Endothelial cell of umbilical vein (primary cell): ENCODE measurements around the gene RNF133. TPM values are rescaled to one million over a fixed set of nuclear protein-coding genes. Genes with fewer than 3 reads are reported as not detected.
"Not testable (repeated sequence)": the region's sequence is repeated elsewhere in the genome, so short reads cannot be mapped to it uniquely, and the experiment has no call there.

Source experiments
- BruUV-seq: library from RNA; stranded (reverse); fragments of 400-500 nt; replicated peaks from 2 replicates; lab custom pipeline; 2021; lab: Mats Ljungman, UMichigan
- CTCF ChIA-PET: fragments of 300-600, 350-600 bp; sonication (Branson Sonifier 250); formaldehyde crosslinking; loops from one replicate; lab custom pipeline; 2021; ENCODE audit warnings: antibody characterized with exemption, inconsistent platforms; lab: Charles Lee
- POLR2A ChIA-PET: fragments of 300-600, 350-600 bp; sonication (Branson Sonifier 250); formaldehyde crosslinking; loops from one replicate; lab custom pipeline; 2021; ENCODE audit warnings: antibody characterized with exemption, inconsistent platforms; lab: Charles Lee
- DNase-seq: peaks from one replicate; pipeline ENCODE4 v3.0.0-alpha.2; 2011; ENCODE audit warnings: low read depth, low spot score
- FAIRE-seq: peaks from 2 replicates; lab custom pipeline; 2011; peaks lifted over from hg19 to GRCh38; lab: Jason Lieb, UNC
- H2AFZ ChIP-seq: 2 replicates; pipeline ENCODE4 v1.6.0; 2012; ENCODE audit warnings: low read depth, low read length, control low read depth, inconsistent platforms
- H3K27ac ChIP-seq: 2 replicates; pipeline ENCODE4 v1.5.1; 2011; ENCODE audit warnings: low read depth, mild to moderate bottlenecking, control low read depth, low read length, moderate library complexity; ENCODE audit not compliant: insufficient read depth
- H3K27me3 ChIP-seq, 2 experiments: 2 replicates each; pipeline versions ENCODE4 v1.6.0 to v1.6.1; 2011; ENCODE audit warnings: low read length in 2 of 2, mixed read lengths in 1 of 2; ENCODE audit not compliant: control insufficient read depth in 2 of 2, insufficient read depth in 2 of 2
- H3K36me3 ChIP-seq, 2 experiments: 2 replicates in 1 of 2; 3 replicates in 1 of 2; pipeline ENCODE4 v1.5.1; 2011; ENCODE audit warnings: low read length in 2 of 2, mild to moderate bottlenecking in 1 of 2, moderate library complexity in 1 of 2; ENCODE audit not compliant: control insufficient read depth in 2 of 2, insufficient read depth in 2 of 2; ENCODE audit errors: extremely low read depth in 1 of 2
- H3K4me1 ChIP-seq: 3 replicates; pipeline ENCODE4 v1.5.1; 2011; ENCODE audit warnings: mild to moderate bottlenecking, low read length; ENCODE audit not compliant: control insufficient read depth, insufficient read depth; ENCODE audit errors: extremely low read depth
- H3K4me2 ChIP-seq: 2 replicates; pipeline ENCODE4 v1.6.1; 2011; ENCODE audit warnings: low read length, control low read depth, mixed read lengths; ENCODE audit not compliant: insufficient read depth
- H3K4me3 ChIP-seq, 3 experiments: fragments of 200-600 bp in 1 of 3; sonication (generic), shearing (Covaris generic) in 1 of 3; replicated peaks in 1 of 3; 2 replicates each; pipeline ENCODE4 v1.5.1; 2011 to 2016; ENCODE audit warnings: control low read depth in 3 of 3, low read length in 3 of 3, mild to moderate bottlenecking in 2 of 3, inconsistent platforms in 1 of 3, low read depth in 1 of 3, moderate library complexity in 1 of 3; ENCODE audit not compliant: insufficient read depth in 1 of 3
- H3K79me2 ChIP-seq: 2 replicates; pipeline ENCODE4 v1.6.0; 2012; ENCODE audit warnings: low read length, inconsistent platforms; ENCODE audit not compliant: control insufficient read depth, insufficient read depth
- H3K9ac ChIP-seq: replicated peaks from 2 replicates; pipeline ENCODE3; 2011; ENCODE audit warnings: low read length, control low read depth; ENCODE audit not compliant: insufficient read depth; ENCODE audit errors: extremely low read depth
- H3K9me1 ChIP-seq: replicated peaks from 3 replicates; pipeline ENCODE4 v1.6.0; 2011; ENCODE audit warnings: mild to moderate bottlenecking, low read length; ENCODE audit not compliant: control insufficient read depth, insufficient read depth; ENCODE audit errors: extremely low read depth
- H3K9me3 ChIP-seq: replicated peaks from 2 replicates; pipeline ENCODE4 v1.5.1; 2012; ENCODE audit warnings: low read length, inconsistent platforms; ENCODE audit not compliant: control insufficient read depth, insufficient read depth
- H4K20me1 ChIP-seq: replicated peaks from 2 replicates; pipeline ENCODE3; 2011; ENCODE audit warnings: mild to moderate bottlenecking, low read length; ENCODE audit not compliant: control insufficient read depth, insufficient read depth; ENCODE audit errors: extremely low read depth
- CTCF ChIP-seq, 2 donors: IDR thresholded peaks; 1 replicate in 1 of 2; 2 replicates in 1 of 2; pipeline ENCODE4 v1.5.1; 2011; ENCODE audit warnings: low read length in 2 of 2, mild to moderate bottlenecking in 2 of 2, moderate library complexity in 2 of 2, control low read depth in 1 of 2, inconsistent platforms in 1 of 2, low read depth in 1 of 2; ENCODE audit not compliant: insufficient read depth in 1 of 2; ENCODE audit errors: extremely low read depth in 1 of 2
- EZH2 ChIP-seq: IDR thresholded peaks from 2 replicates; pipeline ENCODE4 v1.6.1; 2012; ENCODE audit warnings: borderline replicate concordance, low read depth, mild to moderate bottlenecking, moderate library complexity, low read length, inconsistent platforms; ENCODE audit not compliant: severe bottlenecking
- FOS ChIP-seq: IDR thresholded peaks from 2 replicates; pipeline ENCODE4 v1.6.1; 2011; ENCODE audit warnings: mild to moderate bottlenecking, low read length, moderate library complexity, borderline replicate concordance; ENCODE audit not compliant: insufficient read depth
- GATA2 ChIP-seq: IDR thresholded peaks from 2 replicates; pipeline ENCODE4 v1.7.0; 2011; ENCODE audit warnings: low read depth, mild to moderate bottlenecking, moderate library complexity, mixed read lengths, low read length; ENCODE audit not compliant: insufficient read length, insufficient read depth
- JUN ChIP-seq: IDR thresholded peaks from 2 replicates; pipeline ENCODE4 v1.6.1; 2011; ENCODE audit warnings: borderline replicate concordance, low read depth; ENCODE audit not compliant: insufficient read length, insufficient read depth
- MAX ChIP-seq: IDR thresholded peaks from 2 replicates; pipeline ENCODE4 v1.6.1; 2011; ENCODE audit not compliant: insufficient read depth, insufficient read length
- MYC ChIP-seq: IDR thresholded peaks from one replicate; pipeline ENCODE4 v1.6.1; 2011; ENCODE audit warnings: mild to moderate bottlenecking, low read depth, low read length
- POLR2A ChIP-seq: IDR thresholded peaks from 2 replicates; pipeline ENCODE4 v1.6.1; 2012; ENCODE audit warnings: low read depth, mild to moderate bottlenecking, control low read depth, low read length
- POLR2AphosphoS5 ChIP-seq: IDR thresholded peaks from 2 replicates; pipeline ENCODE4 v1.6.1; 2012; ENCODE audit warnings: low read depth, mild to moderate bottlenecking, control low read depth, low read length, moderate library complexity; ENCODE audit not compliant: insufficient read depth
- dilution Hi-C: fragments of 300-500 bp; cut with MboI; formaldehyde crosslinking; loops from one replicate; pipeline ENCODE4 v1.15.0; 2019; ENCODE audit warnings: low sequenced_read_pairs; ENCODE audit not compliant: extremely low pct_ligation_motif_present
- intact Hi-C: fragments of 100-400 bp; cut with micrococcal nuclease; formaldehyde crosslinking; loops from one replicate; pipeline ENCODE4 v1.10.0; 2022
- polyA plus RNA-seq, 4 experiments: library from polyadenylated mRNA; depleted of rRNA in 3 of 4; stranded (reverse) in 3 of 4; unstranded in 1 of 4; fragments of >200 nt; gene quantifications; 2 replicates each; pipeline versions ENCODE4 v1.2.1 to v1.2.3, GENCODE V29; 2011 to 2012; ENCODE audit warnings: missing spikeins in 1 of 4
- total RNA-seq: library from RNA; stranded (reverse); gene quantifications from 2 replicates; pipeline ENCODE4 v1.2.3, GENCODE V29; 2021

The RNF133 gene
- total and polyA plus RNA-seq, 2 donors (not counting 3 experiments of a cell fraction or from before 2014, with no cell fraction given) = 0.93 TPM; not detected in 1

GRCh38 chr7:122682815-122683550, 15.9 kb downstream of the RNF133 start:
- no peaks in the 10 kb centered on the region for H3K36me3 ChIP-seq
- ChIA-PET POLR2A (no interaction called here), CTCF (no interaction called here)
- H4K20me1 ChIP-seq = no peaks in the 10 kb centered on the region
- intact Hi-C loops = no loop called here
- H3K27ac ChIP-seq = no peak overlapping the region
- no peaks in the 10 kb centered on the region for H3K9me1 ChIP-seq
- no peak overlapping the region for H3K4me3 ChIP-seq
- no peak overlapping the region for H3K4me2 ChIP-seq
- no peaks in the 10 kb centered on the region for H3K4me1 ChIP-seq
- no TSS peak for BruUV-seq
- no peak overlapping the region for H2AFZ ChIP-seq
- FAIRE-seq = no peak
- no peak for TF ChIP-seq MYC
- no peak for TF ChIP-seq GATA2
- TF ChIP-seq MAX = no peak
- TF ChIP-seq CTCF (IDR thresholded peaks at IDR 0.05; ENCODE audit: extremely low read depth in 1 of 2, insufficient read depth in 1 of 2, low read depth in 1 of 2, low read length in 2 of 2) = no peak
- TF ChIP-seq POLR2AphosphoS5 = no peak
- no peak for TF ChIP-seq FOS
- no peak for TF ChIP-seq EZH2
- no peak for TF ChIP-seq JUN
- TF ChIP-seq POLR2A = no peak
- H3K79me2 ChIP-seq = no peaks in the 10 kb centered on the region
- no peak for DNase-seq
- dilution Hi-C loops = no loop called here
- H3K9me3 ChIP-seq = no peaks in the 10 kb centered on the region
- no peak overlapping the region for H3K9ac ChIP-seq
- no peaks in the 10 kb centered on the region for H3K27me3 ChIP-seq

- H3K36me3 ChIP-seq, H2AFZ ChIP-seq, FAIRE-seq, H3K4me2 ChIP-seq, H3K27me3 ChIP-seq, H3K79me2 ChIP-seq, H3K9me1 ChIP-seq, dilution Hi-C loops, H3K9me3 ChIP-seq, DNase-seq, BruUV-seq, POLR2A ChIA-PET, H3K27ac ChIP-seq, H4K20me1 ChIP-seq, H3K9ac ChIP-seq, intact Hi-C loops, H3K4me3 ChIP-seq, H3K4me1 ChIP-seq: not testable (repeated sequence)
- CTCF ChIA-PET = interaction anchor here (1.0 kb wide), 1 partner anchor 9 kb away, joined by 3 read pairs; no protein-coding TSS in a partner anchor
Measured at GRCh38 chr7:122681186-122681585, 17.7 kb downstream of the RNF133 start.
